ENCODE measurements around the gene KRTAP10-5.

DNA sequence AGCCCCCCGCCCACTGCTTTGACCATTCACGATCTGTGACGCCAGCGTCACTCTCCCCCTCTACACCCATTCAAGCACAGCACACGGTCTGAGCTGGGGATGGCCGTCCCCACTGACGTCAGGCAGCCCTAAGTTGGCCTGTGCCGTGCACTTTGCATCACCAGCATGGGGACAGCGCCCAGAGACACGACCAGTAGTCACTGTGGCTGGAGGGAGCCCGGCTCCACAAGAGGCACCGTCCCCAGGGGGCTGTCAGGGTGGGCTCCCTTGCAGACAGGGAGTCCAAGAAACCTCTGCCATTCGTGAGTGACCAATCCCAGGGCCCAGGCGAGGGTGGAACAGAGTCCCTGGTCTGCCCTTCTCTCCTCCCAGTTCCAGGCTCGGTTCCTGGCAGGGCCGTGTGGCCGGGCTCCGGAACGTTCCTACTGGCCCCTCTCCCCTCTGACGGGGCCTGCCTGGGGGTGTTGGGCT, 33.8 kb upstream of the KRTAP10-5 start:
- TF ChIP-seq POLR2A (IDR thresholded peaks at IDR 0.05) (no peak), CTCF (IDR thresholded peaks at IDR 0.05) (no peak)

All from tibial nerve (tissue), 3 donors.